ENCODE results near the gene SH3D19. TPM values are rescaled to one million over a fixed set of nuclear protein-coding genes. Genes with fewer than 3 reads are reported as not detected.

SH3D19 gene
- total RNA-seq, 1 experiment from 2014 or later = 6.1 TPM

GRCh38 chr4:151228189-151229119, 97.0 kb downstream of the SH3D19 start:
- no peak for DNase-seq (ENCODE audit: low read depth)

GRCh38 chr4:151227731-151228130, 97.7 kb downstream of the SH3D19 start:
- peak; percentile 39 for DNase-seq (ENCODE audit: low read depth)

- no peak for DNase-seq (ENCODE audit: low read depth)
These were observed 98.2 kb downstream of the SH3D19 start for GRCh38 chr4:151227172-151227571.

- DNase-seq (ENCODE audit: low read depth) = peak; percentile 74
These were observed 99.1 kb downstream of the SH3D19 start for GRCh38 chr4:151226004-151226932.

- no peak for DNase-seq (ENCODE audit: low read depth)
These were observed 101.9 kb downstream of the SH3D19 start for GRCh38 chr4:151223465-151223864.

- no peak for DNase-seq (ENCODE audit: low read depth)
These were observed 105.5 kb downstream of the SH3D19 start for GRCh38 chr4:151219948-151220347.

- no peak for DNase-seq (ENCODE audit: low read depth)
These were observed 106.3 kb downstream of the SH3D19 start for GRCh38 chr4:151219091-151219490.

GRCh38 chr4:151218343-151218742, 107.1 kb downstream of the SH3D19 start:
- peak; percentile 21 for DNase-seq (ENCODE audit: low read depth)

- no peak for DNase-seq (ENCODE audit: low read depth)
These were observed 108.1 kb downstream of the SH3D19 start for GRCh38 chr4:151217326-151217725.

- DNase-seq (ENCODE audit: low read depth) = no peak
These were observed 110.1 kb downstream of the SH3D19 start for GRCh38 chr4:151215295-151215694.

- no peak for DNase-seq (ENCODE audit: low read depth)
These were observed 117.5 kb downstream of the SH3D19 start for GRCh38 chr4:151207868-151208267.

GRCh38 chr4:151207186-151207585, 118.2 kb downstream of the SH3D19 start:
- no peak for DNase-seq (ENCODE audit: low read depth)

GRCh38 chr4:151206241-151207005, 119.0 kb downstream of the SH3D19 start:
- DNase-seq (ENCODE audit: low read depth) = no peak

GRCh38 chr4:151205722-151206121, 119.7 kb downstream of the SH3D19 start:
- no peak for DNase-seq (ENCODE audit: low read depth)

GRCh38 chr4:151204925-151205524, 120.4 kb downstream of the SH3D19 start:
- no peak for DNase-seq (ENCODE audit: low read depth)

- DNase-seq (ENCODE audit: low read depth) = no peak
These were observed 122.5 kb downstream of the SH3D19 start for GRCh38 chr4:151202851-151203455.

GRCh38 chr4:151202381-151202780, 123.0 kb downstream of the SH3D19 start:
- DNase-seq (ENCODE audit: low read depth) = no peak

GRCh38 chr4:151199319-151200190, 125.8 kb downstream of the SH3D19 start:
- DNase-seq (ENCODE audit: low read depth) = peak; percentile 18

- DNase-seq (ENCODE audit: low read depth) = peak; percentile 14
These were observed 126.7 kb downstream of the SH3D19 start for GRCh38 chr4:151198748-151199147.

GRCh38 chr4:151197247-151197646, 128.2 kb downstream of the SH3D19 start:
- peak; percentile 9 for DNase-seq (ENCODE audit: low read depth)
